ENCODE data around the gene SNAP23. TPM values are rescaled to one million over a fixed set of nuclear protein-coding genes. Genes with fewer than 3 reads are reported as not detected.

SNAP23 gene
- total and polyA plus RNA-seq, 2 donors (not counting 1 experiment from before 2014, with no cell fraction given) = 52.7 to 133 TPM

DNA sequence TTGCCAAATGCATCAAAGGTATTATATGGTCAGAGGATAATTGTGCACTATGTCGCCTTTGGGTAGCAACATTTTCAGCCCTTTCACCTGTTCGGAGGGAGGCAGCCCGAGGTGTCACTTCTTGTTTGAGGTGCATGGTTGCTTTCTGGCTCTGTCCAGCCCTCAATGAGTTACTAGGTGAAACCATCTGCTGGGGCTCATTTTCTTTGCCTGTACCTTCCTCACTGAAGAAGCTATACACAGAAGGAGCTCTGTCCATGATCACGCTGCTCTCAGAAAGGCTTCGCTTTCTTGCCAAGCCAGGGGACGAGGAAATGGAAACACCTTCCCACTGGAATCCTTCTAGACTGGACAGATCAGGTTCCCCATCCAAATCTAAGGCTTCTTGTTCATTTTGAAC, 47.2 kb upstream of the SNAP23 start:
- H3K27me3 ChIP-seq (replicated peaks in 1 of 4; ENCODE audit: control extremely low read depth in 1 of 4, control insufficient read depth in 3 of 4, insufficient read depth in 4 of 4, low read length in 3 of 4) = no peaks in the 10 kb centered on the region
- intact Hi-C loops (cut with micrococcal nuclease) = no loop called here
- no peaks in the 10 kb centered on the region for H3K79me2 ChIP-seq (ENCODE audit: control insufficient read depth, insufficient read depth, low read length)
- Mint-ChIP-seq H3K9me3 (ENCODE audit: insufficient read depth) (no peaks in the 10 kb centered on the region), H3K4me1 (no peaks in the 10 kb centered on the region), H3K4me3 (no peak overlapping the region), H3K27ac (no peak overlapping the region), H3K27me3 (no peaks in the 10 kb centered on the region)
- ChIA-PET POLR2A (interaction anchor here (0.6 kb wide), 1 partner anchor 1852 kb away, joined by 9 read pairs; no protein-coding TSS in a partner anchor), CTCF (no interaction called here)
- H3K36me3 ChIP-seq (replicated peaks in 1 of 2; ENCODE audit: control extremely low read depth in 1 of 2, control insufficient read depth in 1 of 2, extremely low read depth in 1 of 2, insufficient read depth in 2 of 2, low read length in 1 of 2) = peaks cover 5 to 74% of the 10 kb centered on the region in 2 experiments
- H3K27ac ChIP-seq (ENCODE audit: low read length in 2 of 2) = no peak overlapping the region
- no peak overlapping the region for H3K4me2 ChIP-seq (replicated peaks; ENCODE audit: low read depth, low read length, poor library complexity, severe bottlenecking)
- H4K20me1 ChIP-seq (ENCODE audit: control insufficient read depth, insufficient read depth, low read length, poor library complexity, severe bottlenecking) = no peaks in the 10 kb centered on the region
- TF ChIP-seq CTCF (IDR thresholded peaks at IDR 0.05) (no peak), EZH2 (IDR thresholded peaks at IDR 0.05; ENCODE audit: borderline replicate concordance, insufficient read depth, low read depth, low read length, poor library complexity, severe bottlenecking) (no peak)
- 97% methylated on average over 4 of the region's 6 CpGs for WGBS (ENCODE audit: insufficient coverage)
- no peak overlapping the region for H3K9ac ChIP-seq (ENCODE audit: low read length)
- no peak overlapping the region for H3K4me3 ChIP-seq (ENCODE audit: control extremely low read depth in 1 of 5, extremely low read depth in 1 of 5, insufficient read depth in 1 of 5, low read depth in 2 of 5, low read length in 4 of 5)
- DNase-seq = no peak
- H2AFZ ChIP-seq (ENCODE audit: insufficient read depth, low read depth, low read length, poor library complexity, severe bottlenecking) = no peak overlapping the region
- ATAC-seq (ENCODE audit: low read depth) = no peak
- no peaks in the 10 kb centered on the region for H3K4me1 ChIP-seq (ENCODE audit: control insufficient read depth in 2 of 2, insufficient read depth in 2 of 2, low read length in 2 of 2)
- no peaks in the 10 kb centered on the region for H3K9me3 ChIP-seq (ENCODE audit: control extremely low read depth in 1 of 3, control insufficient read depth in 2 of 3, insufficient read depth in 1 of 3, low read length in 2 of 3)

- POLR2A ChIA-PET = no interaction called here
These were observed 45.5 kb upstream of the SNAP23 start for GRCh38 chr15:42449770-42450424.

More at GRCh38 chr15:42449770-42450424, 45.5 kb upstream of the SNAP23 start:
- Histone ChIP-seq H3K27ac (ENCODE audit: low read length in 2 of 2) (no peak overlapping the region), H3K36me3 (replicated peaks in 1 of 2; ENCODE audit: control extremely low read depth in 1 of 2, control insufficient read depth in 1 of 2, extremely low read depth in 1 of 2, insufficient read depth in 2 of 2, low read length in 1 of 2) (peaks cover 8 to 65% of the 10 kb centered on the region in 2 experiments), H4K20me1 (ENCODE audit: control insufficient read depth, insufficient read depth, low read length, poor library complexity, severe bottlenecking) (no peaks in the 10 kb centered on the region), H3K4me2 (replicated peaks; ENCODE audit: low read depth, low read length, poor library complexity, severe bottlenecking) (no peak overlapping the region), H3K27me3 (replicated peaks in 1 of 4; ENCODE audit: control extremely low read depth in 1 of 4, control insufficient read depth in 3 of 4, insufficient read depth in 4 of 4, low read length in 3 of 4) (no peaks in the 10 kb centered on the region), H2AFZ (ENCODE audit: insufficient read depth, low read depth, low read length, poor library complexity, severe bottlenecking) (no peak overlapping the region), H3K9ac (ENCODE audit: low read length) (no peak overlapping the region), H3K4me1 (ENCODE audit: control insufficient read depth in 2 of 2, insufficient read depth in 2 of 2, low read length in 2 of 2) (no peaks in the 10 kb centered on the region), H3K9me3 (ENCODE audit: control extremely low read depth in 1 of 3, control insufficient read depth in 2 of 3, insufficient read depth in 1 of 3, low read length in 2 of 3) (no peaks in the 10 kb centered on the region), H3K4me3 (ENCODE audit: control extremely low read depth in 1 of 5, extremely low read depth in 1 of 5, insufficient read depth in 1 of 5, low read depth in 2 of 5, low read length in 4 of 5) (no peak overlapping the region), H3K79me2 (ENCODE audit: control insufficient read depth, insufficient read depth, low read length) (peaks cover 6% of the 10 kb centered on the region)
- ATAC-seq (ENCODE audit: low read depth) (no peak), DNase-seq (no peak)
- no peaks in the 10 kb centered on the region for H3K27me3 Mint-ChIP-seq
- CTCF ChIA-PET = no interaction called here
- H3K27ac Mint-ChIP-seq = no peak overlapping the region
- H3K9me3 Mint-ChIP-seq (ENCODE audit: insufficient read depth) = no peaks in the 10 kb centered on the region
- WGBS (ENCODE audit: insufficient coverage) = 93% methylated on average over 12 of the region's 13 CpGs
- TF ChIP-seq CTCF (IDR thresholded peaks at IDR 0.05) (no peak), EZH2 (IDR thresholded peaks at IDR 0.05; ENCODE audit: borderline replicate concordance, insufficient read depth, low read depth, low read length, poor library complexity, severe bottlenecking) (no peak)
- intact Hi-C loops (cut with micrococcal nuclease) = no loop called here
- H3K4me3 Mint-ChIP-seq = no peak overlapping the region
- H3K4me1 Mint-ChIP-seq = no peaks in the 10 kb centered on the region

Measured in B cell (primary cell).